Islet of Langerhans (tissue), 1 donor: ENCODE data around the gene NCOA5.

ENCODE experiments used
- FAIRE-seq: peaks from one replicate; lab custom pipeline; 2011; peaks lifted over from hg19 to GRCh38; lab: Jason Lieb, UNC

NCOA5 gene

GRCh38 chr20:46037036-46037435 is 52.7 kb downstream of the NCOA5 start:
- FAIRE-seq = no peak

GRCh38 chr20:46036370-46036769 is 53.4 kb downstream of the NCOA5 start:
- no peak for FAIRE-seq

- FAIRE-seq = no peak
These were observed 54.0 kb downstream of the NCOA5 start for GRCh38 chr20:46035713-46036112.

GRCh38 chr20:46035253-46035652 is 54.5 kb downstream of the NCOA5 start:
- no peak for FAIRE-seq

- no peak for FAIRE-seq
These were observed 55.7 kb downstream of the NCOA5 start for GRCh38 chr20:46034039-46034438.

- FAIRE-seq = no peak
These were observed 58.0 kb downstream of the NCOA5 start for GRCh38 chr20:46031701-46032254.

- FAIRE-seq = no peak
These were observed 58.7 kb downstream of the NCOA5 start for GRCh38 chr20:46031014-46031569.

- no peak for FAIRE-seq
These were observed 59.3 kb downstream of the NCOA5 start for GRCh38 chr20:46030284-46031013.

- no peak for FAIRE-seq
These were observed 60.9 kb downstream of the NCOA5 start, which contains the start of gene SLC12A5 for GRCh38 chr20:46028772-46029371. Gene SLC12A5, plus strand, starts transcription at chr20:46029215. Its CDS starts 130 bp downstream, at chr20:46029345.

- no peak for FAIRE-seq
These were observed 61.7 kb downstream of the NCOA5 start for GRCh38 chr20:46028110-46028509.

GRCh38 chr20:46027245-46027853 is 62.4 kb downstream of the NCOA5 start:
- FAIRE-seq = no peak

- no peak for FAIRE-seq
These were observed 64.4 kb downstream of the NCOA5 start for GRCh38 chr20:46025376-46025783.

GRCh38 chr20:46023999-46024398 is 65.8 kb downstream of the NCOA5 start:
- FAIRE-seq = no peak

- no peak for FAIRE-seq
These were observed 66.6 kb downstream of the NCOA5 start for GRCh38 chr20:46023148-46023484.

GRCh38 chr20:46022411-46023147 is 67.2 kb downstream of the NCOA5 start:
- no peak for FAIRE-seq

- FAIRE-seq = no peak
These were observed 68.1 kb downstream of the NCOA5 start for GRCh38 chr20:46021361-46022359.

GRCh38 chr20:46020555-46020954 is 69.2 kb downstream of the NCOA5 start:
- no peak for FAIRE-seq

GRCh38 chr20:46018611-46019010 is 71.2 kb downstream of the NCOA5 start:
- no peak for FAIRE-seq

GRCh38 chr20:46018112-46018511 is 71.7 kb downstream of the NCOA5 start:
- no peak for FAIRE-seq

- FAIRE-seq = no peak
These were observed 72.5 kb downstream of the NCOA5 start for GRCh38 chr20:46017272-46017671.
